IMR-90 (cell line): Measurements from ENCODE around the gene C10orf67. TPM values are rescaled to one million over a fixed set of nuclear protein-coding genes. Genes with fewer than 3 reads are reported as not detected.

Source experiments
- ATAC-seq: fragments of 200-7000 bp; cut with Tn5 transposase; 2 replicates; pipeline ENCODE4 v1.9.1; 2020; ENCODE audit warnings: low read depth, mild to moderate bottlenecking, moderate library complexity
- BruUV-seq: library from RNA; stranded (reverse); fragments of 400-500 nt; replicated peaks from 2 replicates; lab custom pipeline; 2021; lab: Mats Ljungman, UMichigan
- CTCF ChIA-PET: fragments of 300-600 bp; formaldehyde crosslinking; extraction: SDS; loops from one replicate; lab custom pipeline; 2021; ENCODE audit warnings: antibody characterized with exemption; lab: Yijun Ruan, JAX
- POLR2A ChIA-PET: fragments of 300-600 bp; sonication (Branson Sonifier 250); formaldehyde crosslinking; loops from one replicate; lab custom pipeline; 2022; ENCODE audit warnings: antibody characterized with exemption; ENCODE audit not compliant: unreplicated experiment; lab: Charles Lee
- DNase-seq: peaks from one replicate; pipeline ENCODE4 v3.0.0; 2013
- H2AFZ ChIP-seq: replicated peaks from 2 replicates; pipeline ENCODE3; 2013; ENCODE audit warnings: low read length, mild to moderate bottlenecking; ENCODE audit not compliant: poor library complexity
- H2AK5ac ChIP-seq: 2 replicates; pipeline ENCODE4 v1.6.1; 2013; ENCODE audit warnings: low read depth, low read length, inconsistent platforms
- H2AK9ac ChIP-seq: replicated peaks from 2 replicates; pipeline ENCODE3; 2013; ENCODE audit warnings: mild to moderate bottlenecking, low read depth, low read length, moderate library complexity; ENCODE audit not compliant: poor library complexity
- H2BK120ac ChIP-seq: 2 replicates; pipeline ENCODE4 v1.6.1; 2013; ENCODE audit warnings: low read depth, low read length, inconsistent platforms
- H2BK15ac ChIP-seq: 3 replicates; pipeline ENCODE4 v1.6.1; 2013; ENCODE audit warnings: low read depth, low read length, inconsistent platforms
- H2BK20ac ChIP-seq: 2 replicates; pipeline ENCODE4 v1.6.1; 2013; ENCODE audit warnings: low read depth, mild to moderate bottlenecking, inconsistent platforms, low read length, moderate library complexity
- H2BK5ac ChIP-seq: 2 replicates; pipeline ENCODE4 v1.6.1; 2013; ENCODE audit warnings: mild to moderate bottlenecking, low read depth, low read length, inconsistent platforms; ENCODE audit not compliant: poor library complexity, severe bottlenecking
- H3K14ac ChIP-seq: replicated peaks from 2 replicates; pipeline ENCODE4 v1.6.1; 2013; ENCODE audit warnings: low read depth, low read length, inconsistent platforms
- H3K18ac ChIP-seq: 2 replicates; pipeline ENCODE4 v1.6.1; 2013; ENCODE audit warnings: low read depth, low read length, control low read depth
- H3K23ac ChIP-seq: 2 replicates; pipeline ENCODE4 v1.6.1; 2013; ENCODE audit warnings: low read depth, low read length, inconsistent platforms
- H3K27ac ChIP-seq: 2 replicates; pipeline ENCODE4 v1.5.1; 2013; ENCODE audit warnings: mild to moderate bottlenecking, control low read depth, low read length; ENCODE audit not compliant: insufficient read depth
- H3K27me3 ChIP-seq: 2 replicates; pipeline ENCODE4 v1.6.1; 2013; ENCODE audit warnings: low read length; ENCODE audit not compliant: control insufficient read depth, insufficient read depth
- H3K36me3 ChIP-seq: 2 replicates; pipeline ENCODE4 v1.6.1; 2013; ENCODE audit warnings: low read length, mixed read lengths; ENCODE audit not compliant: control insufficient read depth, insufficient read depth
- H3K4ac ChIP-seq: 2 replicates; pipeline ENCODE4 v1.6.1; 2013; ENCODE audit warnings: low read depth, low read length, inconsistent platforms
- H3K4me1 ChIP-seq: 2 replicates; pipeline ENCODE4 v1.6.1; 2013; ENCODE audit warnings: low read length, mixed read lengths; ENCODE audit not compliant: control insufficient read depth, insufficient read depth
- H3K4me2 ChIP-seq: 2 replicates; pipeline ENCODE4 v1.6.1; 2013; ENCODE audit warnings: low read depth, mild to moderate bottlenecking, control low read depth, low read length, moderate library complexity
- H3K4me3 ChIP-seq: 2 replicates; pipeline ENCODE4 v1.5.1; 2013; ENCODE audit warnings: low read depth, mild to moderate bottlenecking, control low read depth, low read length, moderate library complexity; ENCODE audit not compliant: insufficient read depth
- H3K56ac ChIP-seq: 2 replicates; pipeline ENCODE4 v1.6.1; 2013; ENCODE audit warnings: low read length, inconsistent platforms; ENCODE audit not compliant: insufficient read depth; ENCODE audit errors: extremely low read depth
- H3K79me1 ChIP-seq, 2 experiments: 2 replicates each; pipeline ENCODE4 v1.6.1; 2013; ENCODE audit warnings: low read length in 2 of 2, inconsistent platforms in 1 of 2, low read depth in 1 of 2
- H3K9ac ChIP-seq: 2 replicates; pipeline ENCODE4 v1.6.1; 2013; ENCODE audit warnings: low read depth, low read length, control low read depth
- H3K9me1 ChIP-seq: 2 replicates; pipeline ENCODE4 v1.6.1; 2013; ENCODE audit warnings: low read length, inconsistent platforms; ENCODE audit not compliant: insufficient read depth
- H3K9me3 ChIP-seq: 2 replicates; pipeline ENCODE4 v1.6.1; 2013; ENCODE audit warnings: low read length; ENCODE audit not compliant: control insufficient read depth, insufficient read depth
- H4K20me1 ChIP-seq: 2 replicates; pipeline ENCODE4 v1.6.1; 2013; ENCODE audit warnings: low read length, inconsistent platforms; ENCODE audit not compliant: insufficient read depth
- H4K5ac ChIP-seq: 2 replicates; pipeline ENCODE4 v1.6.1; 2013; ENCODE audit warnings: mild to moderate bottlenecking, low read depth, low read length, control low read depth
- H4K8ac ChIP-seq, 2 experiments: 2 replicates each; pipeline ENCODE4 v1.6.1; 2013; ENCODE audit warnings: low read depth in 2 of 2, low read length in 2 of 2, control low read depth in 1 of 2, inconsistent platforms in 1 of 2
- H4K91ac ChIP-seq: 2 replicates; pipeline ENCODE4 v1.6.1; 2013; ENCODE audit warnings: low read depth, low read length, inconsistent platforms; ENCODE audit not compliant: insufficient read depth
- RFX5 ChIP-seq: IDR thresholded peaks from 2 replicates; pipeline ENCODE4 v1.8.0; 2012; ENCODE audit warnings: low read depth, mild to moderate bottlenecking, low read length, moderate library complexity
- WGBS, 2 experiments: methylation state at CpG; one replicate each; pipeline versions ENCODE4 v1.1.5 to v1.1.7; 2013; ENCODE audit warnings: missing lambda C conversion rate in 2 of 2; ENCODE audit not compliant: insufficient read length in 1 of 2; ENCODE audit errors: extremely low coverage in 2 of 2; 5-methylcytosine and 5-hydroxymethylcytosine counted together
- dilution Hi-C: fragments of 300-500 bp; cut with HindIII; formaldehyde crosslinking; loops from one replicate; pipeline ENCODE4 v1.14.3; 2018; ENCODE audit warnings: low sequenced_read_pairs; ENCODE audit not compliant: unreplicated experiment
- in situ Hi-C: fragments of 300-500 bp; cut with MboI; formaldehyde crosslinking; loops from 3 replicates; pipeline ENCODE4 v1.14.3; 2019; ENCODE audit warnings: low sequenced_read_pairs, inconsistent platforms, mixed read lengths
- intact Hi-C: fragments of 100-400 bp; cut with micrococcal nuclease; formaldehyde crosslinking; loops from 2 replicates; pipeline ENCODE4 v1.10.0; 2022
- polyA plus RNA-seq, 3 experiments: library from polyadenylated mRNA; depleted of rRNA; stranded (reverse); fragments of >200 nt; gene quantifications; 2 replicates each; pipeline ENCODE4 v1.2.3, GENCODE V29; 2012; ENCODE audit warnings: low replicate concordance in 1 of 3
- total RNA-seq: library from RNA; depleted of rRNA; stranded (reverse); fragments of >200 nt; gene quantifications from 2 replicates; pipeline ENCODE4 v1.2.3, GENCODE V29; 2012

C10orf67 gene
- total and polyA plus RNA-seq, 2 of the 4 experiments (the other 2 are of a cell fraction): 0.15 to 0.18 TPM

DNA sequence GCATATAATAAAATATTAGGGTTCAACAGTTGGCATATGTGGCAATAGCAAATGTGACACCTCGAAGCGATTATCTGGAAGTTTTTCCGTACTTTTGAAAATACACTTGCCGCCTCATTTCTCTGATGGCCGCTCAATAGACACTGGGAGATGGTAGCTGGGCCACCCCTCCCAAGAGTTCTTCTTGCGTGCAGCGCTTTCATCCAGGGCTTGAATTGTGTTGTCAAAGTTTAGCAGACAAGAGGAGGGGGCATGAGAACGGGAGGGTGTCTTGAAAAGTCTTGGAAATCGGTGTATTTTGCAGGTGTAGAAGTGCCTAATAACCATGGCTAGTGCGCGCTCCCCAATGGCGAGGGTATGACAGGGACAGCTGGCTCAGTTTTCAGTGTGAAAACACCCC, 144.0 kb downstream of the C10orf67 start:
- H3K27ac ChIP-seq: no peak overlapping the region
- H3K36me3 ChIP-seq: no peaks in the 10 kb centered on the region
- no TSS peak for BruUV-seq
- DNase-seq (no peak), ATAC-seq (no peak)
- no peaks in the 10 kb centered on the region for H3K9me1 ChIP-seq
- no peak overlapping the region for H2BK5ac ChIP-seq
- no peak overlapping the region for H3K4me2 ChIP-seq
- POLR2A ChIA-PET: no interaction called here
- no peak overlapping the region for H3K56ac ChIP-seq
- no peak overlapping the region for H2AK5ac ChIP-seq
- no peak overlapping the region for H4K5ac ChIP-seq
- no peak overlapping the region for H2AK9ac ChIP-seq
- no peak overlapping the region for H4K8ac ChIP-seq
- H3K18ac ChIP-seq: no peak overlapping the region
- no peak overlapping the region for H3K23ac ChIP-seq
- H3K14ac ChIP-seq: no peak overlapping the region
- H3K4me3 ChIP-seq: no peak overlapping the region
- no peaks in the 10 kb centered on the region for H4K20me1 ChIP-seq
- no peak overlapping the region for H2BK15ac ChIP-seq
- no peaks in the 10 kb centered on the region for H3K9me3 ChIP-seq
- no peak overlapping the region for H3K4ac ChIP-seq
- peaks cover 51% of the 10 kb centered on the region for H3K27me3 ChIP-seq
- intact Hi-C loops: no loop called here
- H4K91ac ChIP-seq: no peak overlapping the region
- H2BK120ac ChIP-seq: no peak overlapping the region
- dilution Hi-C loops: no loop called here
- no peak overlapping the region for H3K9ac ChIP-seq
- no peaks in the 10 kb centered on the region for H3K4me1 ChIP-seq
- H2BK20ac ChIP-seq: no peak overlapping the region
- H3K79me1 ChIP-seq: no peaks in the 10 kb centered on the region
- 0% methylated on average over 2 of the region's 12 CpGs; no CpG with 5 or more reads in 1 of the 2 experiments for WGBS, 2 experiments
- no peak overlapping the region for H2AFZ ChIP-seq
- CTCF ChIA-PET: no interaction called here
- in situ Hi-C loops: no loop called here
- no peak for TF ChIP-seq RFX5
